ENCODE results near the gene RFC5.
"Not testable (repeated sequence)": the region's sequence is repeated elsewhere in the genome, so short reads cannot be mapped to it uniquely, and the experiment has no call there.

DNA sequence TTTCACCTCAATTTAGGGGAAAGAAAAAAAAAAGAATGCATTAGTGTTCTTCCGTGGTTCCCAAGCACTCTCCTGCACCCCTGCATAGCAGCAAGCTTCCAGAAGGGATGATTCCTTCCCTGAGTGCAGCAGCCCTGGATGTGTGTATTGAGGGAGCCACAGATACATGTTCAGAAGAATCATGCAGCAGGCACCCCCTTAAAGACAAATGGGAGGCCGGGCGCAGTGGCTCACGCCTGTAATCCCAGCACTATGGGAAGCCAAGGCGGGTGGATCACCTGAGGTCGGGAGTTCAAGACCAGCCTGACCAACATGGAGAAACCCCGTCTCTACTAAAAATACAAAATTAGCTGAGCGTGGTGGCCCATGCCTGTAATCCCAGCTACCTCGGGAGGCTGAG lies 65.0 kb downstream of the RFC5 start:
- TF ChIP-seq, protein P1, sequence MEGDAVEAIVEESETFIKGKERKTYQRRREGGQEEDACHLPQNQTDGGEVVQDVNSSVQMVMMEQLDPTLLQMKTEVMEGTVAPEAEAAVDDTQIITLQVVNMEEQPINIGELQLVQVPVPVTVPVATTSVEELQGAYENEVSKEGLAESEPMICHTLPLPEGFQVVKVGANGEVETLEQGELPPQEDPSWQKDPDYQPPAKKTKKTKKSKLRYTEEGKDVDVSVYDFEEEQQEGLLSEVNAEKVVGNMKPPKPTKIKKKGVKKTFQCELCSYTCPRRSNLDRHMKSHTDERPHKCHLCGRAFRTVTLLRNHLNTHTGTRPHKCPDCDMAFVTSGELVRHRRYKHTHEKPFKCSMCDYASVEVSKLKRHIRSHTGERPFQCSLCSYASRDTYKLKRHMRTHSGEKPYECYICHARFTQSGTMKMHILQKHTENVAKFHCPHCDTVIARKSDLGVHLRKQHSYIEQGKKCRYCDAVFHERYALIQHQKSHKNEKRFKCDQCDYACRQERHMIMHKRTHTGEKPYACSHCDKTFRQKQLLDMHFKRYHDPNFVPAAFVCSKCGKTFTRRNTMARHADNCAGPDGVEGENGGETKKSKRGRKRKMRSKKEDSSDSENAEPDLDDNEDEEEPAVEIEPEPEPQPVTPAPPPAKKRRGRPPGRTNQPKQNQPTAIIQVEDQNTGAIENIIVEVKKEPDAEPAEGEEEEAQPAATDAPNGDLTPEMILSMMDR (IDR thresholded peaks at IDR 0.05), result not testable (repeated sequence)
- not testable (repeated sequence) for TF ChIP-seq POLR2A (IDR thresholded peaks at IDR 0.05)
